ENCODE data around the gene UBC. TPM values are rescaled to one million over a fixed set of nuclear protein-coding genes. Genes with fewer than 3 reads are reported as not detected.

Gene UBC
- total RNA-seq, 5 donors from 2014 or later (not counting 1 experiment from before 2014, with no cell fraction given) = 786 to 1,410 (median 885) TPM

- Mint-ChIP-seq H3K27ac (peak overlapping the region; percentile 98 to 99), H3K4me1 (peaks cover 87 to 96% (median 89%) of the 10 kb centered on the region in 3 donors), H3K9me3 (no peaks in the 10 kb centered on the region), H3K4me3 (peak overlapping the region; percentile 99 to 100 (median 100)), H3K27me3 (peaks cover 0 to 8% of the 10 kb centered on the region in 2 donors), H3K36me3 (peaks cover 23% of the 10 kb centered on the region)
- Histone ChIP-seq H3K4me3 (ENCODE audit: control insufficient read depth in 1 of 2, extremely low read depth in 1 of 2, low read length in 1 of 2) (peak overlapping the region; percentile 44 to 84), H3K36me3 (ENCODE audit: control insufficient read depth in 2 of 2, extremely low read depth in 1 of 2, insufficient read depth in 1 of 2, low read length in 1 of 2) (peaks cover 0 to 9% of the 10 kb centered on the region in 2 donors), H3K4me1 (ENCODE audit: control insufficient read depth in 1 of 2, extremely low read depth in 1 of 2, insufficient read depth in 2 of 2, low read length in 2 of 2) (peaks cover 57 to 80% of the 10 kb centered on the region in 2 experiments), H3K27me3 (replicated peaks in 1 of 2; ENCODE audit: control insufficient read depth in 2 of 2, extremely low read depth in 1 of 2, insufficient read depth in 2 of 2, low read length in 1 of 2) (no peaks in the 10 kb centered on the region), H3K9me3 (no peaks in the 10 kb centered on the region), H3K27ac (ENCODE audit: low read length) (peak overlapping the region; percentile 91)
- ATAC-seq (replicated peaks in 1 of 4) (peak; percentile 75 to 84 (median 80)), DNase-seq (peak; percentile 74 to 97 (median 92))
- POLR2A ChIA-PET = interaction anchor here (0.6 to 3.2 kb wide), 8 partner anchors 7 to 28 kb away, joined by 3 to 23 read pairs (median 8); no protein-coding TSS in a partner anchor
- CTCF ChIA-PET = interaction anchor here (0.6 to 5.1 kb wide), 7 partner anchors 9 to 147 kb away, joined by 3 to 64 read pairs (median 7); no protein-coding TSS in a partner anchor
- 2% methylated on average over 7 of the region's 19 CpGs for WGBS (ENCODE audit: insufficient coverage)
Observed at GRCh38 chr12:124917135-124917840, 2.8 kb upstream of the UBC start.

GRCh38 chr12:124916374-124917134 is 2.1 kb upstream of the UBC start:
- 16% methylated on average over 3 of the region's 5 CpGs for WGBS (ENCODE audit: insufficient coverage)
- CTCF ChIA-PET = interaction anchor here (1.4 to 5.1 kb wide), 6 partner anchors 8 to 24 kb away, joined by 3 to 64 read pairs (median 10); no protein-coding TSS in a partner anchor
- Histone ChIP-seq H3K4me3 (ENCODE audit: control insufficient read depth in 1 of 2, extremely low read depth in 1 of 2, low read length in 1 of 2) (peak overlapping the region; percentile 5 to 10), H3K36me3 (ENCODE audit: control insufficient read depth in 2 of 2, extremely low read depth in 1 of 2, insufficient read depth in 1 of 2, low read length in 1 of 2) (peaks cover 0 to 10% of the 10 kb centered on the region in 2 donors), H3K9me3 (no peaks in the 10 kb centered on the region), H3K4me1 (ENCODE audit: control insufficient read depth in 1 of 2, extremely low read depth in 1 of 2, insufficient read depth in 2 of 2, low read length in 2 of 2) (peaks cover 50 to 76% of the 10 kb centered on the region in 2 experiments), H3K27ac (ENCODE audit: low read length) (peak overlapping the region; percentile 91), H3K27me3 (replicated peaks in 1 of 2; ENCODE audit: control insufficient read depth in 2 of 2, extremely low read depth in 1 of 2, insufficient read depth in 2 of 2, low read length in 1 of 2) (no peaks in the 10 kb centered on the region)
- POLR2A ChIA-PET = interaction anchor here (0.6 to 1.4 kb wide), 5 partner anchors 10 to 28 kb away, joined by 4 to 12 read pairs (median 7); no protein-coding TSS in a partner anchor
- ATAC-seq (replicated peaks in 1 of 4) (no peak), DNase-seq (peak in 3 of 35 experiments; percentile 27 to 36 (median 32))
- Mint-ChIP-seq H3K9me3 (no peaks in the 10 kb centered on the region), H3K4me3 (peak overlapping the region; percentile 99 to 100 (median 100)), H3K27me3 (peaks cover 0 to 8% of the 10 kb centered on the region in 2 donors), H3K4me1 (peaks cover 80 to 92% (median 83%) of the 10 kb centered on the region in 3 donors), H3K36me3 (peaks cover 27% of the 10 kb centered on the region), H3K27ac (peak overlapping the region; percentile 98 to 99)

- H3K4me1 Mint-ChIP-seq = peaks cover 80 to 92% (median 82%) of the 10 kb centered on the region in 3 donors
- H3K36me3 Mint-ChIP-seq = peaks cover 35% of the 10 kb centered on the region
- Histone ChIP-seq H3K4me3 (ENCODE audit: control insufficient read depth in 1 of 2, extremely low read depth in 1 of 2, low read length in 1 of 2) (peak overlapping the region; percentile 79 to 96), H3K4me1 (ENCODE audit: control insufficient read depth in 1 of 2, extremely low read depth in 1 of 2, insufficient read depth in 2 of 2, low read length in 2 of 2) (peaks cover 49 to 70% of the 10 kb centered on the region in 2 experiments), H3K9me3 (no peaks in the 10 kb centered on the region), H3K36me3 (ENCODE audit: control insufficient read depth in 2 of 2, extremely low read depth in 1 of 2, insufficient read depth in 1 of 2, low read length in 1 of 2) (peaks cover 3 to 17% of the 10 kb centered on the region in 2 donors), H3K27me3 (replicated peaks in 1 of 2; ENCODE audit: control insufficient read depth in 2 of 2, extremely low read depth in 1 of 2, insufficient read depth in 2 of 2, low read length in 1 of 2) (no peaks in the 10 kb centered on the region), H3K27ac (ENCODE audit: low read length) (peak overlapping the region; percentile 91)
- H3K27ac Mint-ChIP-seq = peak overlapping the region; percentile 98 to 99
- ChIA-PET CTCF (interaction anchor here in 1 of 2 donors (2.7 to 5.1 kb wide), 3 partner anchors 9 to 24 kb away, joined by 14 to 64 read pairs (median 50); no protein-coding TSS in a partner anchor), POLR2A (interaction anchor here in 1 of 2 donors (1.3 kb wide), 1 partner anchor 9 kb away, joined by 4 read pairs; no protein-coding TSS in a partner anchor)
- WGBS (ENCODE audit: insufficient coverage) = 9% methylated on average over 10 of the region's 21 CpGs
- peak overlapping the region; percentile 99 to 100 (median 100) for H3K4me3 Mint-ChIP-seq
- ATAC-seq (replicated peaks in 1 of 4) (peak in 1 of 4 experiments; percentile 1), DNase-seq (no peak)
- peaks cover 0 to 8% of the 10 kb centered on the region in 2 donors for H3K27me3 Mint-ChIP-seq
- no peaks in the 10 kb centered on the region for H3K9me3 Mint-ChIP-seq
Observed at GRCh38 chr12:124915239-124916236, 1.1 kb upstream of the UBC start.

GRCh38 chr12:124913474-124914391 is 717 bp downstream of the UBC start:
- Histone ChIP-seq H3K27ac (ENCODE audit: low read length) (peak overlapping the region; percentile 97), H3K9me3 (no peaks in the 10 kb centered on the region), H3K4me3 (ENCODE audit: control insufficient read depth in 1 of 2, extremely low read depth in 1 of 2, low read length in 1 of 2) (peak overlapping the region; percentile 79 to 96), H3K36me3 (ENCODE audit: control insufficient read depth in 2 of 2, extremely low read depth in 1 of 2, insufficient read depth in 1 of 2, low read length in 1 of 2) (peaks cover 5 to 17% of the 10 kb centered on the region in 2 donors), H3K4me1 (ENCODE audit: control insufficient read depth in 1 of 2, extremely low read depth in 1 of 2, insufficient read depth in 2 of 2, low read length in 2 of 2) (peaks cover 39 to 58% of the 10 kb centered on the region in 2 experiments), H3K27me3 (replicated peaks in 1 of 2; ENCODE audit: control insufficient read depth in 2 of 2, extremely low read depth in 1 of 2, insufficient read depth in 2 of 2, low read length in 1 of 2) (no peaks in the 10 kb centered on the region)
- Mint-ChIP-seq H3K4me1 (peaks cover 73 to 85% (median 77%) of the 10 kb centered on the region in 3 donors), H3K36me3 (peaks cover 35% of the 10 kb centered on the region), H3K27me3 (peaks cover 0 to 8% of the 10 kb centered on the region in 2 donors), H3K27ac (peak overlapping the region; percentile 100), H3K9me3 (no peaks in the 10 kb centered on the region), H3K4me3 (peak overlapping the region; percentile 99 to 100 (median 100))
- POLR2A ChIA-PET = interaction anchor here (0.7 to 1.3 kb wide), 4 partner anchors 26 to 27 kb away, joined by 3 to 15 read pairs (median 8); no protein-coding TSS in a partner anchor
- peak; percentile 47 to 56 (median 52) for ATAC-seq (replicated peaks in 1 of 4)
- peak; percentile 81 to 96 (median 92) for DNase-seq
- CTCF ChIA-PET = interaction anchor here (0.6 to 2.5 kb wide), 4 partner anchors 14 to 26 kb away, joined by 4 to 16 read pairs (median 6); no protein-coding TSS in a partner anchor
- 6% methylated on average over 44 of the region's 46 CpGs for WGBS (ENCODE audit: insufficient coverage)

Measured in T-cell (primary cell).